Esophagus squamous epithelium (tissue), 5 donors: Measurements from ENCODE around the gene ISG20. TPM values are rescaled to one million over a fixed set of nuclear protein-coding genes. Genes with fewer than 3 reads are reported as not detected.

Experiments used
- DNase-seq: peaks from one replicate; lab custom pipeline; 2025; lab: John Stamatoyannopoulos, UW
- H3K27ac ChIP-seq, 4 donors: fragments of 200-600 bp; sonication (generic); one replicate each; pipeline ENCODE4 v1.5.1; 2016 to 2019; ENCODE audit warnings: mild to moderate bottlenecking in 1 of 4
- H3K27me3 ChIP-seq, 4 donors: fragments of 200-600 bp; sonication (generic); 1 replicate in 3 of 4; 2 replicates in 1 of 4; pipeline versions ENCODE4 v1.5.1 to v1.6.0; 2017 to 2021; ENCODE audit warnings: antibody characterized with exemption in 1 of 4
- H3K36me3 ChIP-seq, 3 donors: fragments of 200-600 bp; sonication (generic); one replicate each; pipeline ENCODE4 v1.5.1; 2016 to 2019
- H3K4me1 ChIP-seq, 3 donors: fragments of 200-600 bp; sonication (generic); one replicate each; pipeline ENCODE4 v1.5.1; 2017 to 2019
- H3K4me3 ChIP-seq, 4 donors: fragments of 200-600 bp; sonication (generic); 1 replicate in 3 of 4; 2 replicates in 1 of 4; pipeline ENCODE4 v1.5.1; 2016 to 2019; ENCODE audit warnings: mild to moderate bottlenecking in 2 of 4, moderate library complexity in 1 of 4
- H3K9me3 ChIP-seq, 3 donors: fragments of 200-600 bp; sonication (generic); one replicate each; pipeline ENCODE4 v1.5.1; 2016 to 2019
- CTCF ChIP-seq, 6 experiments: fragments of 450-650 bp in 4 of 6; fragments of 200-600 bp in 2 of 6; sonication (generic) in 2 of 6; IDR thresholded peaks; one replicate each; pipeline ENCODE4 v1.5.1; 2016 to 2019; ENCODE audit warnings: antibody characterized with exemption in 6 of 6, mild to moderate bottlenecking in 4 of 6, moderate library complexity in 4 of 6
- POLR2A ChIP-seq, 4 donors: fragments of 450-650 bp; IDR thresholded peaks; one replicate each; pipeline ENCODE4 v1.6.1; 2017; ENCODE audit warnings: antibody characterized with exemption in 4 of 4, mild to moderate bottlenecking in 4 of 4, moderate library complexity in 3 of 4
- WGBS, 2 donors: methylation state at CpG; one replicate each; pipeline ENCODE4 v1.1.5; 2018; 5-methylcytosine and 5-hydroxymethylcytosine counted together
- intact Hi-C: fragments of 100-400 bp; cut with DNase I; formaldehyde crosslinking; loops from one replicate; pipeline ENCODE4 v1.15.0; 2022
- total RNA-seq, 4 donors: library from RNA; depleted of rRNA; stranded (reverse); fragments of >200 nt; gene quantifications; one replicate each; pipeline ENCODE4 v1.1.0, GENCODE V29; 2016
- donor health status: DM: yes; HTN: yes; CAD: no.

ISG20 gene
- total RNA-seq: 10 to 100 TPM; 14.0 to 24.1 (median 19.7) TPM

DNA sequence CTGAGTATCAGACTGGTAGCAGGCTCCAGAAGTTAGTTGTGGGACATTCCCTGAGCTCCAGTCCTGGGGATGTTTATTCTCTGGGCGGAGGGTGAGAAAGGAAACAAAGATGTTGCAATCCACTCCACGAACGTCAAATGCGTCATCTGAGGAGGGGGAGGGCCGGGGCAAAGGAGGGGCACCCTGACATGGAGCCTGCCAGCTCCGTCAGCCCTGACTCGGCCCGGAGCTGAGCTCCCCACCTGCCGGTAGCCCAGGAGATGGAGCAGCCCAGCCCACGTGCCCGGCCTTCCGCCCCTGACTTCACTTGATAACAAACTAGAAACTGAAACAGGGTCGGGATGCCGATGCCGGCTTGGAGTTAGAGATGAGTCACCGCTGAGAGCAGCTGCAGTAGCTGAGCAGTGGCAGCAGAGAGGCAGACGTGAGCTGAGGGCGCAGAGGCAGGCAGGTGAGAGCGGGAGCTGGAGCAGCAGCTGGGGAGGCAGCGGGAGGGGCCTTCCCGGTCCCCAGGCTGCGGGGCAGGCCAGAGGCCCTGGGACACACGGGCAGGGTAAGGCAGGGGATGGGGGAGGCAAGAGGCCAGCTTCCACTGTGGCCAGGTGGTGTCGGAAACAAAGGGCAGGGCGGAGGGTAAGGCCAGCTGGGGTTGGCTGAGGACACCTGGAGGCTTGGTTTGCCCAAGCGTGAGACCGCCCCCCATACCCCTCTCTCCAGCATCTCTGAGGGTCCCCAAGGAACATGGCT, at the start of gene ISG20:
Gene ISG20, plus strand, starts transcription at position 391 of the 747 bp plus-strand sequence. Its CDS starts 351 bp downstream, at position 742.
- peaks cover 28 to 54% (median 38%) of the 10 kb centered on the region in 3 donors for H3K4me1 ChIP-seq
- WGBS, 2 donors: 1 to 10% methylated on average over 8 to 17 of the region's 27 CpGs

GRCh38 chr15:88590759-88591158, 48.1 kb upstream of the ISG20 start:
- no peak for DNase-seq
- Histone ChIP-seq H3K36me3 (no peaks in the 10 kb centered on the region), H3K9me3 (no peaks in the 10 kb centered on the region), H3K27me3 (no peaks in the 10 kb centered on the region), H3K4me3 (no peak overlapping the region), H3K27ac (no peak overlapping the region), H3K4me1 (no peaks in the 10 kb centered on the region)
- 72 to 74% methylated on average over 6 of the region's 6 CpGs for WGBS, 2 donors
- no peak for TF ChIP-seq POLR2A (IDR thresholded peaks at IDR 0.05)
- intact Hi-C loops: no loop called here

More for the DNA sequence above, at the start of gene ISG20:
- intact Hi-C loops: no loop called here
- Histone ChIP-seq H3K36me3 (no peaks in the 10 kb centered on the region), H3K27ac (peak within 1 kb of the TSS; percentile 90 to 99 (median 94)), H3K4me3 (peak within 1 kb of the TSS; percentile 39 to 71 (median 52)), H3K27me3 (no peaks in the 10 kb centered on the region), H3K9me3 (no peaks in the 10 kb centered on the region)
- peak; percentile 27 to 61 (median 46) for TF ChIP-seq CTCF (IDR thresholded peaks at IDR 0.05)
- peak in 3 of 4 donors; percentile 84 to 95 (median 84) for TF ChIP-seq POLR2A (IDR thresholded peaks at IDR 0.05)
- DNase-seq: peak; percentile 91

GRCh38 chr15:88591384-88591783, 47.4 kb upstream of the ISG20 start:
- no peak for DNase-seq
- no peak for TF ChIP-seq POLR2A (IDR thresholded peaks at IDR 0.05)
- TF ChIP-seq CTCF (IDR thresholded peaks at IDR 0.05): no peak
- Histone ChIP-seq H3K36me3 (no peaks in the 10 kb centered on the region), H3K9me3 (no peaks in the 10 kb centered on the region), H3K4me3 (no peak overlapping the region), H3K27me3 (no peaks in the 10 kb centered on the region), H3K4me1 (no peaks in the 10 kb centered on the region), H3K27ac (no peak overlapping the region)
- intact Hi-C loops: no loop called here

GRCh38 chr15:88603885-88604284, 34.9 kb upstream of the ISG20 start:
- Histone ChIP-seq H3K36me3 (no peaks in the 10 kb centered on the region), H3K4me3 (no peak overlapping the region)
- TF ChIP-seq CTCF (IDR thresholded peaks at IDR 0.05): no peak
- no peak for TF ChIP-seq POLR2A (IDR thresholded peaks at IDR 0.05)

DNA sequence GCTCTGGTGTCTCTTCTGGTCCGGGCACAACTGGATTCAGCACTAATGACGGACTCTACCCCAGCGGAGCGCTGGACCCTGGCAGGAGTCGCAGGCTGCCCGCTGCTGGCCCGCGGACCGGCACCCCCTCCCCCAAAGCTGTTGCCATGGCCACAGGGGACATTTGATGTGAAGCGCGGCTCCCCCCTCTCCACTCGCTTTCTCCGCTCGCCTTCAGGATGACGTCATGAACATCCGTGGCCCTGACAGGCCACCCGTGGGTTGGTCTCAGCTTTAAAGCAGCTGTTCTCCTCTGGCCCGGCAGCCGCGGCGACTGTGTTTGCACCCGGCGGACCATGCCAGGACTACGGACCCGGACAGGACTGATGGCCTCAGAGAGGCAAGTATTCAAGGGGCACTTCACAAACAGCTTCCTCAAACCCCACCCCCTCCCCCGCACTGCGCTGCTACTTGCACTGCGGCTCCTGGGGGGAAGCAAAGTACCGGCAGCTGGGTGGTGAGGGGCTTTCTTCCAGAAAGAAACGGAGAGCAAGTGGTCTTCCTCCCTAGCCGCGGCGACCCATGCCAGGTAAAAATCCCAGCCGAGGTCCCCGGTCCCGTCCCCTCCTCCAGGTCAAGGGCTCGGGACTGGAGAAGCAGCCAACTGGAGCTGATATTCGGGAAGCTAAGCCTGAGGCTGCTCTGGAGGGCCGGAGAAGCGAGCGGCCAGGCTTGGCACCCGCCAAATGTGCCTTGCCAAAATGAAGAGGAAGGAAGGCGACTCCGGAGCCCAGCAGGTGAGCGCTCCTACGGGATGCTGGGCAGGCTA, 34.2 kb upstream of the ISG20 start:
- H3K4me1 ChIP-seq: peaks cover 0 to 19% (median 12%) of the 10 kb centered on the region in 3 donors
- H3K4me3 ChIP-seq: no peak overlapping the region
- H3K27me3 ChIP-seq: peaks cover 0 to 78% (median 26%) of the 10 kb centered on the region in 4 donors
- no peak for DNase-seq
- no peak overlapping the region for H3K27ac ChIP-seq
- H3K36me3 ChIP-seq: no peaks in the 10 kb centered on the region
- intact Hi-C loops: no loop called here
- TF ChIP-seq POLR2A (IDR thresholded peaks at IDR 0.05) (no peak), CTCF (IDR thresholded peaks at IDR 0.05) (no peak)
- WGBS, 2 donors: 0% methylated on average over 14 of the region's 46 CpGs; no CpG with 5 or more reads in 1 of the 2 donors
- H3K9me3 ChIP-seq: no peaks in the 10 kb centered on the region

More at GRCh38 chr15:88603885-88604284, 34.9 kb upstream of the ISG20 start:
- 12 to 25% methylated on average over 3 to 9 of the region's 14 CpGs for WGBS, 2 donors
- intact Hi-C loops: no loop called here
- peaks cover 0 to 72% (median 26%) of the 10 kb centered on the region in 4 donors for H3K27me3 ChIP-seq
- no peak for DNase-seq
- no peak overlapping the region for H3K27ac ChIP-seq
- no peaks in the 10 kb centered on the region for H3K9me3 ChIP-seq
- H3K4me1 ChIP-seq: peaks cover 0 to 19% (median 12%) of the 10 kb centered on the region in 3 donors
